Measurements from ENCODE around the gene SARS2.

SARS2 gene

DNA sequence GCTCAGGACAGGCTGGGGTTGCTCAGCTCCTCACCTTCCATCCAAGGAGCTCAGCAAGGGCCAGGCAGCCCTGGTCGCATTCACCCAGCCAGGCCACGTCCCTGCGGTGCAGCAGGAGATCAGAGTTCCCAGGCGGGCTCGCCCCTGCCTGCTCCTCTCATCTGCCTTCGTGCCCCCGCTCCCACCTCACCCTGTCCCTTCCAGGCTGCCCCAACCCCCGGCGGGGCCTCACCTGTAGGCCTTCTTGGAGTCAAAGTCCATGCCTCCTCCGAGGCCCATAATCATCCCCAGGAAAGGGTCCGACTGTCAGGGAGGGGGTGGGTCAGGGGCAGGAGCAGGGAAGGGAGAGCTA is 51.2 kb downstream of the SARS2 start:
- Histone ChIP-seq H3K9me3 (ENCODE audit: insufficient read depth, low read depth, low read length) (no peaks in the 10 kb centered on the region), H3F3A (ENCODE audit: low read depth) (peaks cover 24% of the 10 kb centered on the region), H2AFZ (ENCODE audit: low read length) (no peak overlapping the region), H3K9me2 (replicated peaks; ENCODE audit: low read depth, low read length) (no peaks in the 10 kb centered on the region), H4K20me1 (ENCODE audit: insufficient read depth, low read length, poor library complexity, severe bottlenecking) (no peaks in the 10 kb centered on the region), H3K4me2 (ENCODE audit: low read depth, low read length, poor library complexity, severe bottlenecking) (peak overlapping the region; percentile 94), H3K4me1 (ENCODE audit: insufficient read depth, low read length, poor library complexity, severe bottlenecking) (peaks cover 35% of the 10 kb centered on the region), H3K36me3 (ENCODE audit: insufficient read depth, low read length) (no peaks in the 10 kb centered on the region), H3K27me3 (ENCODE audit: insufficient read depth, low read length, poor library complexity, severe bottlenecking) (no peaks in the 10 kb centered on the region), H3K79me2 (ENCODE audit: insufficient read depth, low read length) (no peaks in the 10 kb centered on the region), H3K9ac (ENCODE audit: low read depth, low read length, poor library complexity, severe bottlenecking) (peak overlapping the region; percentile 94), H3K4me3 (ENCODE audit: low read length, poor library complexity, severe bottlenecking) (peak overlapping the region; percentile 72)
- TF ChIP-seq EZH2phosphoT487 (IDR thresholded peaks at IDR 0.05; ENCODE audit: borderline replicate concordance) = no peak
- TF ChIP-seq, protein P1, sequence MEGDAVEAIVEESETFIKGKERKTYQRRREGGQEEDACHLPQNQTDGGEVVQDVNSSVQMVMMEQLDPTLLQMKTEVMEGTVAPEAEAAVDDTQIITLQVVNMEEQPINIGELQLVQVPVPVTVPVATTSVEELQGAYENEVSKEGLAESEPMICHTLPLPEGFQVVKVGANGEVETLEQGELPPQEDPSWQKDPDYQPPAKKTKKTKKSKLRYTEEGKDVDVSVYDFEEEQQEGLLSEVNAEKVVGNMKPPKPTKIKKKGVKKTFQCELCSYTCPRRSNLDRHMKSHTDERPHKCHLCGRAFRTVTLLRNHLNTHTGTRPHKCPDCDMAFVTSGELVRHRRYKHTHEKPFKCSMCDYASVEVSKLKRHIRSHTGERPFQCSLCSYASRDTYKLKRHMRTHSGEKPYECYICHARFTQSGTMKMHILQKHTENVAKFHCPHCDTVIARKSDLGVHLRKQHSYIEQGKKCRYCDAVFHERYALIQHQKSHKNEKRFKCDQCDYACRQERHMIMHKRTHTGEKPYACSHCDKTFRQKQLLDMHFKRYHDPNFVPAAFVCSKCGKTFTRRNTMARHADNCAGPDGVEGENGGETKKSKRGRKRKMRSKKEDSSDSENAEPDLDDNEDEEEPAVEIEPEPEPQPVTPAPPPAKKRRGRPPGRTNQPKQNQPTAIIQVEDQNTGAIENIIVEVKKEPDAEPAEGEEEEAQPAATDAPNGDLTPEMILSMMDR (conservative IDR thresholded peaks at IDR 0.05; ENCODE audit: low read length) = no peak

DNA sequence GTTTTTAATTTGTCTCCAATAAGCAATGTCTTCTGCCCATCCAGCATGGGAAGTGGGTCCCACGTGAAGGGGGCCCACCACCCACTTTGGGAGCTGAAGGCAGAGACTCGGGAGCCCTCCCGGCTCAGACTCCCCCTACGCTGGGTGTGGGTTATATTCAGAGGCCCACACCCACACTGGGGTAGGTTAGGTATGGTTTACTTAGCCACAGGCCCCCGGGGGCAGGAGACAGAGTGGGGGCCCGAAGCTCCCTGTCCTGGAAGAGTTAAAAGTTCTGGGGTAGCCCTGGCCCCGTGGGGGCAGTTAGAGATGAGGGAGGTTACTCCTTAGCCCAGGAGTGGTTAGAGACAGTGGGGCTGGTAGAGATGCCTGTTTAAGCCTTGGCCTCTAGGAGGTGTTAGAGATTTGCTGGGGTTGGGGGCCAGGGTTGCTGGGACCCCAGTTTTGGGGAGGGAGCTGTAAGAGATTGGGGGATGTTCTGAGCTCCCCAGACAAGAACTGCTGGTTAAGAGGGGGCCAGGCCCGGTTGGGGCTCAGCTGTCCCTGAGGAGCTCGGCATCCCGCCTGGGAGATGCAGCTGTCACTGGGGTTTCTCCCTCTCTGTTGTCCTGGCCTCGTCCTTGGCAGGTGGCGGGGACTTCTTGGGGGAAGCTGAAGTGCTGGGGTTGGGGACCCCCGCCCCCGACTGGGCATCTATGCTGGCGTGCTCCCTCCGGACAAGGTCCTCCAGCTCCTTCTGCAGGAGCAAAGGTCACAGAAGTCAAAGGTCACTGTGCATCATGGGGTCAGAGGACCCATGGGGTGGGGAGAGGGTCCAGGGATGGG is 51.8 kb downstream of the SARS2 start:
- Histone ChIP-seq H3K9me3 (ENCODE audit: insufficient read depth, low read depth, low read length) (no peaks in the 10 kb centered on the region), H2AFZ (ENCODE audit: low read length) (peak overlapping the region; percentile 18; the same call in 1 of the 2 replicates), H3K4me3 (ENCODE audit: low read length, poor library complexity, severe bottlenecking) (peak overlapping the region; percentile 72), H3K9ac (ENCODE audit: low read depth, low read length, poor library complexity, severe bottlenecking) (peak overlapping the region; percentile 94), H3K4me2 (ENCODE audit: low read depth, low read length, poor library complexity, severe bottlenecking) (peak overlapping the region; percentile 94), H3K27me3 (ENCODE audit: insufficient read depth, low read length, poor library complexity, severe bottlenecking) (no peaks in the 10 kb centered on the region), H3F3A (ENCODE audit: low read depth) (peaks cover 24% of the 10 kb centered on the region), H4K20me1 (ENCODE audit: insufficient read depth, low read length, poor library complexity, severe bottlenecking) (no peaks in the 10 kb centered on the region), H3K9me2 (replicated peaks; ENCODE audit: low read depth, low read length) (no peaks in the 10 kb centered on the region), H3K36me3 (ENCODE audit: insufficient read depth, low read length) (no peaks in the 10 kb centered on the region), H3K4me1 (ENCODE audit: insufficient read depth, low read length, poor library complexity, severe bottlenecking) (peaks cover 35% of the 10 kb centered on the region), H3K79me2 (ENCODE audit: insufficient read depth, low read length) (no peaks in the 10 kb centered on the region)
- TF ChIP-seq, protein P1 (conservative IDR thresholded peaks at IDR 0.05; ENCODE audit: low read length) = peak; percentile 40
- no peak for TF ChIP-seq EZH2phosphoT487 (IDR thresholded peaks at IDR 0.05; ENCODE audit: borderline replicate concordance)

DNA sequence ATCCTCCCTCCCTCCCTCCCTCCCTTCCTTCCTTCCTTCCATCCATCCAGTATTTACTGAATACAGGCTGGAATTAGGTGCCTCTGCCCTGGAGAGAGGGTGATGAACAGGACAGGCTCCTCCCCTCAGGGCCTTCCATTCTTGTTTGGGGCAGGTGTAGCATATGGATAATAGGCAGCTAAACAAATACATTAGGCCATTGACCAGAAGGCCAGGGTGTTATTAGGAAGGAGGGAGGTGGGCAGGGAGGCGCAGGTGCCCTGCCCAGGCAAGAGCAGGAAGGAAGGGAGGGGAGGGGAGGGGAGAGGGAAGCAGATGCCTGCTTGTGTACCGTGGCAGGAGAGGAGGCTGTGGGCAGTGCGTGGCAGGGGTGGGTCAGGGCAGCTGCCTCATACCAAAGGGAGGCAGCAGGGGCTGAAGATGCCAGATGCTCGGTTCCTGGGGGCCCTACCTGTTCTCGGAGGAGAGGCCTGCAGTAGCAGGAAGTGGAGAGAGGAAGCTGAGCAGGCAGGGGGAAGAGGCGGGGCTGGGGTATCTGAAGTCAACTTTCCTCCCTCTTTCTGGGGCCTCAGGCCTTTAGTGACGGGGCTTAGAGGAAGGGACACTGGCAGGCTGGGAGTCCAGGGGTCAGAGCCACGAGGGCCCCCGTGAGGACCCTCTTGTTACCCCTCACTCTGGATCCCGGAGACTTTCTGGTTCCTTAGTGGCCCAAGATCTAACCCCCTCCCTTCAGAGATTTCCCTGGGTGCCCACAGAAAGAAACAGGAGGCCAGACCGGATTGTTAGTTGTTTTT is 52.6 kb downstream of the SARS2 start, which contains the start of gene RINL:
Gene RINL, minus strand, starts transcription at position 495 of the 794 bp plus-strand sequence. CDS start 1,533 bp downstream, outside the sequence.
- TF ChIP-seq, protein P1 (conservative IDR thresholded peaks at IDR 0.05; ENCODE audit: low read length) = no peak
- Histone ChIP-seq H3F3A (ENCODE audit: low read depth) (peaks cover 24% of the 10 kb centered on the region), H3K4me3 (ENCODE audit: low read length, poor library complexity, severe bottlenecking) (peak within 1 kb of the TSS; percentile 72), H3K36me3 (ENCODE audit: insufficient read depth, low read length) (no peaks in the 10 kb centered on the region), H3K27me3 (ENCODE audit: insufficient read depth, low read length, poor library complexity, severe bottlenecking) (no peaks in the 10 kb centered on the region), H2AFZ (ENCODE audit: low read length) (peak within 1 kb of the TSS; percentile 18; the same call in 1 of the 2 replicates), H4K20me1 (ENCODE audit: insufficient read depth, low read length, poor library complexity, severe bottlenecking) (no peaks in the 10 kb centered on the region), H3K9me2 (replicated peaks; ENCODE audit: low read depth, low read length) (no peaks in the 10 kb centered on the region), H3K4me1 (ENCODE audit: insufficient read depth, low read length, poor library complexity, severe bottlenecking) (peaks cover 35% of the 10 kb centered on the region), H3K9ac (ENCODE audit: low read depth, low read length, poor library complexity, severe bottlenecking) (peak within 1 kb of the TSS; percentile 94), H3K4me2 (ENCODE audit: low read depth, low read length, poor library complexity, severe bottlenecking) (peak within 1 kb of the TSS; percentile 94), H3K9me3 (ENCODE audit: insufficient read depth, low read depth, low read length) (no peaks in the 10 kb centered on the region), H3K79me2 (ENCODE audit: insufficient read depth, low read length) (no peaks in the 10 kb centered on the region)

Data from Loucy (cell line).